ENCODE measurements around the gene STARD8.
"Not testable (repeated sequence)": the region's sequence is repeated elsewhere in the genome, so short reads cannot be mapped to it uniquely, and the experiment has no call there.

Gene STARD8

GRCh38 chrX:68658530-68658929 lies 11.1 kb downstream of the STARD8 start:
- no peak for DNase-seq (ENCODE audit: low read depth)

GRCh38 chrX:68659385-68659784 lies 11.9 kb downstream of the STARD8 start:
- no peak for DNase-seq (ENCODE audit: low read depth)

- no peak for DNase-seq (ENCODE audit: low read depth)
Measured at GRCh38 chrX:68659786-68660185, 12.3 kb downstream of the STARD8 start.

- no peak for DNase-seq (ENCODE audit: low read depth)
Measured at GRCh38 chrX:68660746-68661145, 13.3 kb downstream of the STARD8 start.

GRCh38 chrX:68665502-68665901 lies 18.0 kb downstream of the STARD8 start:
- DNase-seq (ENCODE audit: low read depth) = no peak

GRCh38 chrX:68666580-68666979 lies 19.1 kb downstream of the STARD8 start:
- no peak for DNase-seq (ENCODE audit: low read depth)

- no peak for DNase-seq (ENCODE audit: low read depth)
Measured at GRCh38 chrX:68669094-68669860, 21.8 kb downstream of the STARD8 start.

GRCh38 chrX:68669871-68670270 lies 22.4 kb downstream of the STARD8 start:
- no peak for DNase-seq (ENCODE audit: low read depth)

GRCh38 chrX:68671221-68671620 lies 23.8 kb downstream of the STARD8 start:
- no peak for DNase-seq (ENCODE audit: low read depth)

- DNase-seq (ENCODE audit: low read depth) = no peak
Measured at GRCh38 chrX:68672581-68673318, 25.3 kb downstream of the STARD8 start.

- no peak for DNase-seq (ENCODE audit: low read depth)
Measured at GRCh38 chrX:68675571-68675970, 28.1 kb downstream of the STARD8 start.

- no peak for DNase-seq (ENCODE audit: low read depth)
Measured at GRCh38 chrX:68676335-68676734, 28.9 kb downstream of the STARD8 start.

GRCh38 chrX:68677998-68678397 lies 30.5 kb downstream of the STARD8 start:
- DNase-seq (ENCODE audit: low read depth) = no peak

- peak; percentile 54 for DNase-seq (ENCODE audit: low read depth)
Measured at GRCh38 chrX:68681443-68681941, 34.0 kb downstream of the STARD8 start.

GRCh38 chrX:68682790-68683189 lies 35.3 kb downstream of the STARD8 start:
- DNase-seq (ENCODE audit: low read depth) = no peak

GRCh38 chrX:68683580-68683979 lies 36.1 kb downstream of the STARD8 start:
- DNase-seq (ENCODE audit: low read depth) = no peak

GRCh38 chrX:68684291-68684918 lies 36.9 kb downstream of the STARD8 start:
- DNase-seq (ENCODE audit: low read depth) = no peak

- DNase-seq (ENCODE audit: low read depth) = no peak
Measured at GRCh38 chrX:68684919-68685304, 37.4 kb downstream of the STARD8 start.

- DNase-seq (ENCODE audit: low read depth) = no peak
Measured at GRCh38 chrX:68685685-68686084, 38.2 kb downstream of the STARD8 start.

GRCh38 chrX:68686097-68686977 lies 38.9 kb downstream of the STARD8 start:
- DNase-seq (ENCODE audit: low read depth) = no peak

GRCh38 chrX:68688931-68689330 lies 41.5 kb downstream of the STARD8 start:
- DNase-seq (ENCODE audit: low read depth) = not testable (repeated sequence)

Data from fibroblast of the conjunctiva (primary cell).